ENCODE measurements around the gene TATDN2.

The TATDN2 gene

DNA sequence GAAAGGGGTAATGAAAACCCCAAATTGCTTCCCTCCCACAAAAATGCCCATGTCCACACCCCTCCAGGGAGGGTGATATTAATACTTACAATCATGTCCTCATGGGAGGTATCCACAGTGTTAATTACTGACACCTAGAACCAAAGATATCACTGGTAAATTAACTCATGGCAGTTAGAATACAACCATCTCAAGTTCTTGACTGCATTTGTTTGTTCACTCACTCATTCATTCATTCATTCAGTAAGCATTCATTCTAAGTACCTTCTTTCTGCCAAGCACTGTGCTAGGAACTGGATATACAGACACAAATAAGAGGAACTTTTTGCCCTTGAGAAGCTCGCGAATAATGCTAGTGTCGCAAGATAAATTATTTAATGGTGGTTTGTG, 69.7 kb downstream of the TATDN2 start:
- DNase-seq (ENCODE audit: low read depth) = no peak

DNA sequence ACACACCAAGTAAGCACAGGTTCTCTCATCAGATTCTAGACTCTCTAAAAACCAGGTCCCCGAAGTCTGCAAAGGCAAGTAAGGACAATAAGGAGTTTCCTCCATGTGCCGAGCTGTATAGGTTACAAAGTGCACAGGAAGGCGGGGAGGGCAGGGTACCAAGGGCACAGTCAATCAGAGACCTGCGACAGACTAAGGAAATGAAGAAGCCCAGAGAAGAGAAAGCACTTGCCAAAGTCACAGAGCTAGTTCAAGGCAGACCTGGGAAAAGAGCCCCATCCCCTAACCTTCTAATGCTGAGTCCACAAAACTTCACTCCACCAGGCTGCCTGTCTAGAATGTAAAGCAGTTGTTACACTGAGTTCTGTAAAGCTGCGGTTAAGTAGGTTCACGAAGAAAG, 71.0 kb downstream of the TATDN2 start:
- no peak for DNase-seq (ENCODE audit: low read depth)

DNA sequence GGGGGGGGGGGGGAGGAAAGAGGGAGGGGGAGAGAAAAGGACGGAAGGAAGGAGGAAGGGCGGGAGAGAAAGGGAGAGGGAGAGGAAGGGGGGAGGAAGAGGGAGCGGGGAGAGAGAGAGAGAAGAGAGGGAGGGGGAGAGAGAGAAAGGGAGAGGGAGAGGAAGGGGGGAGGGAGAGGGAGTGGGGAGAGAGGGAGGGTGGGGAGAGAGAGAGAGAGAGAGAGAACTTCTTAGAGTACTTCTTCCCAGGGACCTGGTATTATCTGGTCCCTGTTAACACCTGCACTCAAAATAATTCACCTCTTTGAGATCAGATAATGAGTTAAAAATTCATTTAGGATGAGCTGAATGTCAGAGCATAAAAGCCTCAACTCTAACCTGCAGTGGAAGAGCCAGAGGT, 71.5 kb downstream of the TATDN2 start:
- no peak for DNase-seq (ENCODE audit: low read depth)

DNA sequence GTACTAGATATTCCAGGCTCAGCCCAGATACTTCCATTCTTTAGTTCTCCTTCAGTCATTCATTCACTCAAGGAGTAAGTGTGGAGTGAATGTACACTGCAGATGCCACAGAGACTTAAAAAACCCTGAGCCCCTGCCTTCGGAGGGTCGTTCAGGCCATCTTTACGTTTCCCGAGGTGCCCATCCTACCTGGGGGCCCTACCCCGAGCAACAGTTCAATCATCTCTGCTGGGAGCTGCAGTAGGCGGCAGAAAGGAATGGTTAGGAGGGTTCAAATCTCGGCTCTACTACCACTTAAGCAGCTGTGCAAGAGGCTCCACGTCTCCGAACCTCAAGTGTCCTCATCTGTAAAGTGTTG, 72.0 kb downstream of the TATDN2 start:
- DNase-seq (ENCODE audit: low read depth) = no peak

DNA sequence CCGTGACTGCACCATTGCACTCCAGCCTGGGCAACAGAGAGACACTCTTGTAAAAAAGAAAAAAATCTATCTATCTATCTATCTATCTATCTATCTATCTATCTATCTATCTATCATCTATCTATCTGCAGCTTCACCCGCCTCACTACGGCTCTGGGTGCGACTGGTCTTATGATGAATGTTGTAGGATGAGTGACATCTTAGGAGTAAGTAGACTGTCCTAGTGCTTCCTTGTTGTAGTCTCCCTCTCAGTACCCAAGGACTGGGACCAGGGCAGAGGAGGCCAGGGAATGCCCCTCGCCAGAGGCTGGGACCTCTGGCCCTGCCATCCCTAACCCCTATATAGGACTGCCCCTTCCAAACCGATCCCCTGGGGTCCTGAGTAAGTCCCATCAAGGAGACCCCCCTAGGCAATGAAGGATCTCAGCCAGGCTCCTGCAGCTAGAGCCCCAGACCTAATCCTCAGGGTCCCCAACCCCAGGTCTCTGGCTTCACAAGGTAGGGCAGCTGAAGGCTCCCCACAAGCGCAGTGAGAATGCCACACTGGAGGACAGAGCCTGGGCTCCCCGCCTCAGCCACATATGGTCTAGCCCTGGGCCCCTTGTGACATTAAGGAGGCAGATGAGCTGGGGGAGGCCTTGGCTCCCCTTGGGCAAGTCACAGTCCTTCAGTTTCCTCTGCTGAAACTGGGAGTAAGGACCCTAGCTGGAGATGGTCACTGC, 73.5 kb downstream of the TATDN2 start:
- DNase-seq (ENCODE audit: low read depth) = no peak

DNA sequence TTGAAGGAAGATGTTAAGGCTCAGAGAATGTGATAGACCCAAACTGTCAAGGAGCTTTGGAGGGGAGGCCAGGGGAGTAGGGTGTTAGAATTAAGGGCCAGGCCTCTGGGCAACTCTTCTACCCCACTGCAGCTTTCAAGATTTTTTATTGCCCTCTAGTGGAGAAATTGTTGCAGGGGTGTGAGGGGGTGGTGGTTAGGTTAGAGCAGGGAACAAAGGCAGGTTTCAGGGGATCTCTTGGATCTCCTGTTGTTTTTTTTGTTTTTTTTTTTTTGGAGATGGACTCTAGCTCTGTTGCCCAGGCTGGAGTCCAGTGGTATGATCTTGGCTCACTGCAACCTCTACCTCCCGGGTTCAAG, 74.1 kb downstream of the TATDN2 start:
- no peak for DNase-seq (ENCODE audit: low read depth)

DNA sequence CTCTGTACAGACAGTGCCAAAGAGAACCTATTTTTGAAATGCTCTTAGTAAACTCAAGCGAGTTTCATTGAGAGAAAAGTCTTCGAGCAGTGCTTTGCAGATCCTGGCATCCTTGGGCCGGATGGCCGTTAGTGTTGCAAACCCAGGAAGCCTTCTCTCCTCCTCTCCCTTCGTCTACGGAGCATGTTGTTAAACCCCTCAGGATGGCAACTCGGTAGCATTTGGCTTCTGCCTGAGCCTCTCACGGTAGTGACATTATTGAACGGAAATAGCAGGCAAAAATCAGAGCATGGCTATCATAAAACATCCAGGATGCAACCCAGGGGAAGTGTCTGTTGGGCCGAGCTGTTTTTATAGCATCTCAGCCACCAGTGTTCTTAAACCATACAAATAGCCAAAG, 79.3 kb downstream of the TATDN2 start:
- DNase-seq (ENCODE audit: low read depth) = no peak

DNA sequence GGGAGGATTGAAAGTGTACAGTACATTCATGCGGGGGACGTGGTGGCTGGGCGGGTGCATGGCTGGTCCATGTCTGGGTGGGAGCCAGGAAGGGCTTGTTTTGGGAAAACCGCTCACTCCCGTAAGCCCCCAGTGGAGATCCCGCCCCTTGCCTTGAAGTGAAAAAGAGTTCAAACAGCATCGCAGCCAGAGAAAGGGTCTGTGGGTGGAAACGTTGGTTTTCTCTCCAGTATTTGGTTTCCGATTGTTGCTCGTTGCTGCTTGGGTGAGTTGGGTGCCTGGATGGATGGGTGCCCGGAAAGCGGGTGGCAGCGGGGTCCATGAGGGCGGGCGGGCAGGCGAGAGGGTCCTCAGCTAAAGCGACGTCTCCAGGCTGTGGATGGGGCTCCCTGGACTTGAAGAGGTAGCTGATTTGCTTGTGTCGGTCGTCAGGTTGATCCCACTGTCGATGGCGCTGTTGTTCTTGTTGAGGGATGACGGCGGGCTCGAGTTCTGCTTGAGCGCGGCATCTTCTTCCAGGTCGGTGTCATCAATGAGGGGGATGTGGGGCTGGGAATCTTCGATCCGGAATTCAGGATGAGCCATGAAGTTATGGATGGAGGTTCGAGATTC, 80.3 kb downstream of the TATDN2 start:
- DNase-seq (ENCODE audit: low read depth) = no peak

DNA sequence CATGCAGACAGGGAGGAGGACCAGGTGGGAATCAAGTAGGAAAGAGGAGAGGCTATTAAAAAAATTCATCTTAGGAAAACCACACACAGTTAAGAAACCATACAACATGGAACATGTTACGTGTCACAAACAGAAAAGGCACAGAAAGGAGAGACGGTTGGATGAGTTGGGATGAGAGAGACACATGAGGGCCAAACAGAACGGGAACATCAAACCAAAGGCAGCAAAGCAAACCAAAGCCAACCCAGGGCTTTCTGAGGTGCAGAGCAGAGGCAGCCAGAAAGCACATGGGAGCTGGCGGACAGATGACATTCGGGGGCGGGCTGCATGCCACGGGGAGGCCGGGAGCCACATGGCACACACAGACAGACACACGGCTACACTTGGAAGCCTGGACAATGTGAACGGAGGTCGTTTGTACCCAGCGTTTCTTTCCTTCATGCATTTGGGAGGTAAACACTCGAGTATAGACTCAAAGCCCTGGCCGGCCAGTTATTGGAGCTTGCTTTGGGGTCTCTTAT, 81.3 kb downstream of the TATDN2 start:
- no peak for DNase-seq (ENCODE audit: low read depth)

DNA sequence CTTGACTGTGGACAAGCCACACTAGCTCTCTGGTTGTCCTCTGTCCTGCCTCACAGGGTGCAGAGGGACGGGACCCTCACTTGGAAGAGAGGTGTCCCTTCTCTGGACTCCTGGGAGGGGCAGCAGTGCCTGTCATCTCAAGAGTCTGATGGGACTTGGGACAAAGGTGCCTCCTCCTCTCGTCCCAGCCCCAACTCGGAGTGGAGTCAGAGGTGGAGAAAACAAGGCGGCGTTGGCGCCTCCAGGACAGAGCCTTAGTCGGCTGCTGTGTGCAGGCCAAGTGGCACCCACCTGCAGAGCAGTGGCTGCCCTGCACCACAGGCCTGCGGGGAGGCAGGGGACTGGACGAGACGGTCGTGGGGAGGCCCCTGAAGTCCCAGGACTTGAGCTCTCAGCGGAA, 82.1 kb downstream of the TATDN2 start:
- DNase-seq (ENCODE audit: low read depth) = no peak
